Stimulated activated naive CD8-positive, alpha-beta T cell treated with anti-CD3 and anti-CD28 coated beads, Interleukin-15, Interleukin-2, amounts not matched to agents 100 U/mL and 50 U/mL, for 24 hours (primary cell): Measurements from ENCODE around the gene CYP11A1.
"Not testable (repeated sequence)": the region's sequence is repeated elsewhere in the genome, so short reads cannot be mapped to it uniquely, and the experiment has no call there.

Experiments
- ATAC-seq: fragments of 150-1000 bp; cut with Tn5 transposase; one replicate; pipeline ENCODE4 v1.10.0; 2021
- DNase-seq: peaks from one replicate; pipeline ENCODE4 v3.0.0; 2021

Gene CYP11A1

GRCh38 chr15:74400915-74401757 is 33.7 kb upstream of the CYP11A1 start:
- peak; percentile 1 for ATAC-seq
- peak; percentile 55 for DNase-seq

DNA sequence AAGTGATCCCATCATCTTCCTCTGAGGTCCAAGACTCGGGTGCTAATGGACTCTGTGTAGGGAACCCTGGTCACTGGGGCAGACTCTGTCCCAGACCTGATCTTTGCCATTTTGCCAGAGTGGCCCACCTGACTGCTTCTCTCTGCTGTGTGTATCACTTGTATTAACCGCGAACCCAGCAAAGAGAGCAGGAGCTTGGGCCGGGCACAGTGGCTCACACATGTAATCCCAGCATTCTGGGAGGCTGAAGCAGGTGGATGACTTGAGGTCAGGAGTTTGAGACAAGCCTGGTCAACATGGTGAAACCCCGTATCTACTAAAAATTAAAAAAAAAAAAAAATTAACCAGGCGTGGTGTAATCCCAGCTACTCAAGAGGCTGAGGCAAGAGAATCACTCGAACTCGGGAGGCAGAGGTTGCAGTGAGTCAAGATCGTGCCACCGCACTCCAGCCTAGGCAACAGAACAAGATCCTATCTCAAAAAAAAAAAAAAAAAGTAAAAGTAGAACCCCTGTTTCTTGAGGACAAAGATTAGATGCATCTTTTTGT is 32.9 kb upstream of the CYP11A1 start:
- DNase-seq (no peak), ATAC-seq (no peak)

DNA sequence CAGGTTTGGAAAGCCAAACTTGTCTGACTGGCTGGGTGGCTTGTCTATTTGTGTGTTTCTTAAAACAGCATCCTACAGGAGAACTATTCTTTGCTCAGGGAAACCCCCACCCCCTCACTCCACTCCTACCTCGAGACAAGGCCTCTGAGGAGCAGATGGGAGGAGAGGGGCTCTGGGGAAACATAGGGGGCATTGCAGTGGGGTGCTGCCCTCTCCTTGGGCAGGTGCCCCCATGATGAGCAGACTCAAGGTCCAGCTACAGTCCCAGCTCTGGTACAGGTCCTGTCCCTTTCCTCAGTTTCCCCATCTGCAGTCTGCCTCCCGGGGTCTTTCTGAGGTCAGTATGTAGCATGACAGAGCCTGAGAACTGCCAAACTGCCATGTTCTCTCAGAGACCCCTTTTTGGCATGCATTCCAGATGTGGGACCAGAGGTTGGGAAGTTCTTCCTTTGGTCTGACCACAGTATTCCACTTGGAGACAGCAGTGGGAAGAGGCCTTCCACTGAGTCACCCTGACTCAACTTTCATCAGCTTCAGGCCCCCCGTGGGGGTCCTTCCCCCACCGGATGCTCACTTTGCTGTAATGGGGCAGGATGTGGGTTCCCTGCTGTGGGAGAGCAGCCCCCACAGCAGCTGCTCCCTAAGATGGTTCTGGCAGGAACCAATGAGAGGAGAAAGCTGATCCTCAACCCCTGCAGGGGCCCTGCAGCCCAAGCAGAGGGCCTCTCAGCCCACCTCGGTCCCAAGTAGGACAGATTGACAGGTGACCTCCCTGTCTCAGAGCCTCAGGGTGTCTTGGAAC is 32.3 kb upstream of the CYP11A1 start:
- DNase-seq (peak; percentile 78), ATAC-seq (peak; percentile 12)

DNA sequence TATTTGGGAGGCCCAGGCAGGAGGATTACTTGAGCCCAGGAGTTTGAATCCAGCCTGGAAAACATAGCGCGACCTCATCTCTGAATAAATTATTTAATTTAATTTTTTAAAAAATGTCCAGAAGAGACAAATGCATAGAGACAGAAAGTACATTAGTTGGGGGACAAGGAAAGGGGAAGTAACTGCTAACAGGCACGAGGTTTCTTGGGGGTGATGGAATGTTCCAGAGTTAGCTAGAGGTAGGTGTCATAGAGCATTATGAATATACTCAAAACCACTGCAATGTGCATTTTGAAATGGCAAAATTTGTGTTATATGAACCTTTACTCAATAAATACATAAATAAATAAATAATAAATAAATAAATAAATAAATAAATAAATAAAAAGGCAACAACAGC is 31.7 kb upstream of the CYP11A1 start:
- ATAC-seq = no peak
- DNase-seq = no peak

DNA sequence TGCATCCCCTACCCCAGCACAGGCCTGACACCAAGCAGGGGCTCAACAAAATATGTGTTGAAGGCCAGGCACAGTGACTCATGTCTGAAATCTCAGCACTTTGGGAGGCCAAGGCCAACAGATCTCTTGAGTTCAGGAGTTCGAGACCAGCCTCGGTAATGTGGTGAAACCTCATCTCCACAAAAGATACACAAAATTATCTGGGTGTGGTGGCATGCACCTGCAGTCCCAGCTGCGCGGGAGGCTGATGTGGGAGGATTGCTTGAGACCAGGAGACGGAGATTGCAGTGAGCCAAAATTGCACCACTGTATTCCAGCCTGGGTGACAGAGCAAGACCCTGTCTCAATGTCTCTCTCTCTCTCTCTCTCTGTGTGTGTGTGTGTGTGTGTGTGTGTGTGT is 30.7 kb upstream of the CYP11A1 start:
- ATAC-seq = no peak

DNA sequence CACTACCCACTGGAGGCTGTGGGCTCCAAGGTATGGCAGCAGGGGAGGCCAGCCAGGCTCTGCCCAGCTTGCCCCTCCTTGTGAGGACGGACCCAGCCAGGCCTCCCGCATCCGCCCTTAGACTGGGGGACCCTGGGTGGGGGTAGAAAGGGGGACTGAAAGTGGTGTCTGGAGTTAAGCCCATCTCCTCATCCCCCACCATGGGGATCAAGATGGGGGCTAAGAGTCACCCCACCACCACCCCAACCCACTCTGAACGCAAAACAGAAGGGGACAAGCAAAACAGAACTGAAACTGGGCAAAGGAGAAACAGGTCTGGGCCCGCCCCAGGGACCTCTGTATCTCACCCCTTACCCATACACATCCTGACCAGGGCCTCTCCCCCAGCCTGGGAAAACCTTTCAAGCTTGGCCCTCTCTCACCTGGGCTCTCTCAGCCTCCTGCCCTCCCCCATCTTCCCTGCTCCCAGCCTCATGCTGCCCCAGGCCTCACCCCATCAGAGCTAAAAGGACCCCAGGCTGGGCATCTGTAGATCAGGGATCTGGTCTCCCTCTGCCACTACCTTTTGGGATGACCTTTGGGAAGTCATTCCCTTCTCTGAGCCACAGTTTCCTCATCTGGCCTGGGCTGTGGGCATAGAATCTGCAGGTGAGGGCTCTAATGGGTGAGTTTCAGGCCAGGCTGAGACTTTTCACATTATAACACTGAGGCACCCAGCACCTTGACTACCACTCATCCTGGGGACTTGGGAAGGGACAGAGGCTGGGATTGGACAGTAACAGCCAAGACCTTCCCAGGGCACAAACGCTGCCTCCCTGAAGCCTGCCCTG is 30.0 kb upstream of the CYP11A1 start:
- DNase-seq (no peak), ATAC-seq (no peak)

More for the DNA sequence above, 30.7 kb upstream of the CYP11A1 start:
- DNase-seq = no peak

DNA sequence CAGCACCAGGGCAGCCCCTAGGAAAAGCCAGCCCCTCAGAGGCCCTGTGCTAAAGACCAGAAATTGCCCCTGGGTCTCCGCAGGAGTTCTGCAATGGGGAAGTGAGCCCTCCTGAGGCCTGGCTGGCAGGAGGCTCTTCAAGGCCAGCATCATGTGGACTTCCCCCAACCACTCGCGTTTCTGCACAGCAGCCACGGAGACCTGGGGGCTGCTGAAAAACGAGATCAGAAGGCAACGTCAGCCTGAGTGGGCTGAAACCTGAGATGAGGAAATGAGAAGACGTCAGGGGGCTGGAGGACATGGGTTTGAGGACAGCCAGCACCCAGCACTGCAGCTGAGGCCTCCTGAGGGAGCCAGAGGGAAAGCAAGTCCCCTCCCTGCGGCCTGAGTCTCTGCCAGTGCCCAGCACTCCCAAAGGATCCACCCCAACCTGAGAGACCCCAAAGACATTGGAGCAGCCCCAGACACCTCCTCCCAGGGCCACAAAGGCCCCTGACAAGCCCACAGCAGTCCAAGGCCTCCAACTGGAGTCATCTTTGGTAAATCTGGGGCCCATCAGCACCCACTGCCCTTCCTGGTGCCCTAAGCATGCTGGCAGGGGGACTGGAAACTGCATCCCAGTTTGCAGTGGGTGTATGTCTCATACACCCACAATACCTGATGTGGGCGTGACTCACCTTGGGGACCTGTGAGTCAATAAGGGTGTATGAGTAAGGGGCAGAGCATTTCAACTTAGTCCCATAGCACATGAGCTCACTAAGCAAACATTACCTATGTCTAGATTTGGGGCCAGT is 29.2 kb upstream of the CYP11A1 start:
- DNase-seq (peak; percentile 76), ATAC-seq (peak; percentile 58)

DNA sequence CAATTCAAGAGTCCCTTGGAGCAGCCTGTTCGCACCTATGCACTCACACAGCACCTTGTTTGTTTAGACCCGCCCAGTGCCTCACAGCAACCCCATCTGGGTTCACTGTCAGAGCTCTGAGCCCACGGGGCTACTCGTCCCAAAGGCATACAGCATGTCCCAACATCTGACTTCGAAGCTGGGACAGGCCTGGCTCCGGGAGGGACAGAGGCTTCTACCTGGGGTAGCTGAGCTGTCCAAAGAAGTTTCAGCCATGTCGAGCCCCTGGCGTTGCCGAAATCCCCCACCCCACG is 28.6 kb upstream of the CYP11A1 start:
- ATAC-seq = no peak

GRCh38 chr15:74395319-74396145 is 28.1 kb upstream of the CYP11A1 start:
- ATAC-seq (no peak), DNase-seq (no peak)

More for the DNA sequence above, 28.6 kb upstream of the CYP11A1 start:
- no peak for DNase-seq

DNA sequence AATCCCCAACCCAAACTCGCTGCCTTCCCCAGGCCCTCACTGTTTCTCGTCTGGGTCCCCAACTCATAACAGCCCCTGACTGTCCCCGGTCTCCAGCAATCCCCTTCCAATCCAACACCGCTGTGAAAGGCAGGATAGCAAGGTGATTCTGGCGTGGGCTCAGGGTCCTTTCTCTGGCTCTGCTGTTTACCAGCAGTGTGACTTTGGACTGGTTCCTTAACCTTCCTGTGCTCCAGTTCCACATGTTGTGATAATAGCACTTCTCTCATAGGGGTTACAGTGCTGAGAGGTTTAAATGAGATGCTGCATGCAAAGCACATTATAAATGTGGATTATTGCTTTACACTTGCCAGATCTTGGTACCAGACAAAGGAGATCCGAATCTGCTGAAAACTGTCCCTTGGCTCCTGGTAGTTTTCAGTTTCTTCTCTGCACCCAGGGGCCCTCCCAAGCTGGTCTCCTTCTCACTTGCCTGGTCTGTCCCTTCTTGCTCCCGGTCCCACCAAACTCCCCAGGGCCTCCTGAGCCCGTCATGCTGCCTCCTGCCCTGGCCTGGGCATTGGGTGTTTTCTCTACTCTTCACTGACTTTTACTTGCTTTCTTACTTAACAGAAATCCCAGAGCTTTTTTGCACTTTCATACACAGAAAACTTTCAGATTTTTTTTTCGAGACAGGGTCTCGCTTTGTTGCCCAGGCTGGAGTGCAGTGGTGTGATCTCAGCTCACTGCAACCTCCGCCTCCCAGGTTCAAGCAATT is 26.8 kb upstream of the CYP11A1 start:
- DNase-seq (no peak), ATAC-seq (no peak)

DNA sequence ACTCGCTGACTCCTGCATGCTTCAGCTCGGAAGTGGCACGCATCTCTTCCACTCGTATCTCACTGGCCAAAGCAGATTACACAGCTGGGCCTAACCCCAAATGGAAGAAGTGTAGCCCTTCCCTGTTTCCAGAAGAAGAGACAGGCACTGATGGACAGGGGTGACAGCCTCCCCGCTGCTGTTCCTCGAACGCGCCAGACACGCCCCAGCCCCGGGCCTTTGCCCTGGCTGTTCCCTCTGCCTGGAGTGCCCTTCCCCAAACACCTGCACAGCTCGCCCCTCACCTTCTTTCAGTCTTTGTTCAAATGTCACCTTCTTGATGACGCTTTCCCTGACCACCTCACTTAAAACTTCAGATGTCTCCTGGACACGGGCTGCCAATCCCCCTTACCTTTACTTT is 26.0 kb upstream of the CYP11A1 start:
- DNase-seq (no peak), ATAC-seq (no peak)

GRCh38 chr15:74392902-74393301 is 25.5 kb upstream of the CYP11A1 start:
- ATAC-seq = no peak
- DNase-seq = no peak

GRCh38 chr15:74392451-74392830 is 25.0 kb upstream of the CYP11A1 start:
- DNase-seq (no peak), ATAC-seq (no peak)

GRCh38 chr15:74391582-74392450 is 24.4 kb upstream of the CYP11A1 start:
- DNase-seq (no peak), ATAC-seq (no peak)

- ATAC-seq = peak; percentile 34
- no peak for DNase-seq
These were observed 23.3 kb upstream of the CYP11A1 start for GRCh38 chr15:74390647-74391288.

GRCh38 chr15:74390049-74390646 is 22.7 kb upstream of the CYP11A1 start:
- ATAC-seq, DNase-seq: not testable (repeated sequence)

DNA sequence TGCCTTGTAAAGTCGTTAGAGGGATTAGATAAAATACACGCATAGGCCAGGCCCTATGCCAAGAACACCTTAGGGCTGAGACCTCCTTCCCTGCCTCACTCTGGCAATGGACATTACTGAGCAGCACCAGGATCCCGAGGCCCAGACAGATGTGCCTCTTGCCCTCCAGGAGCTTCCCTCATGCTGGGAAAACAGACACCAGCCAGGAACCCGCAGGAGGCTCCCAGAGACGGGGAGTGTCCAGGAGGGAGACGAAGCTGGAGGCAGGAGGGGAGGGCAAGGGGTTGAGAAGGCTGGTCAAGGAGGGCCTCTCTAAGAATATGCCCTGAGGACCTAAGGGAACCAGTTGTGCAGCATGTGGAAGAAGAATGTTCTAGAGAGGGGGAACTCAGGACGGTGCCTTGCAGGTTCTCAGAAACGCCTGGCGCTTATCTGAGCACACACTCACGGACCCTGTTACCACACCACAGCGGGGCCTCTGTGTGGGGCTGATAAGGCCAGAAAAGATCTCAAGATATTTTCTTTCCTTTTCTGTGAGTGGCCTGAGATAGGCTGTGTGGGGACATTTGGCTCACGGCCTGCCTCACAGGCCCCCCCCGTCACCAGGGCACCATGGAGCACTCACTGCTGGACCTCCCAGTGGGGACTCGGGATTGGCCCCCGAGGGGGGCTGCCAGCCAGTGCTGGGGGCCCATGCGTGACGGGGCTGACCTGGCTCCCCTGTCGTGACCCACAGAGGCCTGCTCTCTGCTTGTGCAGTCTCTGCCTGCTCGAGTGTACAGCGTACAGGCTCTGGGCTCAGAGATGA is 22.0 kb upstream of the CYP11A1 start:
- no peak for DNase-seq
- ATAC-seq = no peak
